ENCODE results near the gene AAK1.

Gene AAK1

GRCh38 chr2:69474688-69475087, 168.9 kb downstream of the AAK1 start:
- no peak overlapping the region for H3K27ac Mint-ChIP-seq
- peaks cover 26% of the 10 kb centered on the region for H3K4me1 Mint-ChIP-seq (ENCODE audit: low read depth)
- H3K36me3 Mint-ChIP-seq (ENCODE audit: low read depth) = peaks cover 27% of the 10 kb centered on the region
- no peak overlapping the region for H3K4me3 Mint-ChIP-seq
- H3K27me3 Mint-ChIP-seq (ENCODE audit: low read depth) = no peaks in the 10 kb centered on the region
- no peak for DNase-seq (ENCODE audit: low spot score)
- no peaks in the 10 kb centered on the region for H3K9me3 Mint-ChIP-seq

- Mint-ChIP-seq H3K27ac (no peak overlapping the region), H3K36me3 (ENCODE audit: low read depth) (peaks cover 22% of the 10 kb centered on the region), H3K4me3 (no peak overlapping the region), H3K27me3 (ENCODE audit: low read depth) (no peaks in the 10 kb centered on the region), H3K4me1 (ENCODE audit: low read depth) (peaks cover 16% of the 10 kb centered on the region), H3K9me3 (no peaks in the 10 kb centered on the region)
- no peak for DNase-seq (ENCODE audit: low spot score)
Measured at GRCh38 chr2:69471793-69472192, 171.7 kb downstream of the AAK1 start.

- DNase-seq (ENCODE audit: low spot score) = no peak
- peaks cover 9% of the 10 kb centered on the region for H3K4me1 Mint-ChIP-seq (ENCODE audit: low read depth)
- no peak overlapping the region for H3K4me3 Mint-ChIP-seq
- peaks cover 25% of the 10 kb centered on the region for H3K36me3 Mint-ChIP-seq (ENCODE audit: low read depth)
- no peaks in the 10 kb centered on the region for H3K27me3 Mint-ChIP-seq (ENCODE audit: low read depth)
- H3K9me3 Mint-ChIP-seq = no peaks in the 10 kb centered on the region
- no peak overlapping the region for H3K27ac Mint-ChIP-seq
Measured at GRCh38 chr2:69470911-69471310, 172.6 kb downstream of the AAK1 start.

GRCh38 chr2:69469784-69470183, 173.8 kb downstream of the AAK1 start:
- no peaks in the 10 kb centered on the region for H3K9me3 Mint-ChIP-seq
- H3K4me3 Mint-ChIP-seq = no peak overlapping the region
- DNase-seq (ENCODE audit: low spot score) = no peak
- peaks cover 27% of the 10 kb centered on the region for H3K36me3 Mint-ChIP-seq (ENCODE audit: low read depth)
- no peak overlapping the region for H3K27ac Mint-ChIP-seq
- H3K4me1 Mint-ChIP-seq (ENCODE audit: low read depth) = peaks cover 3% of the 10 kb centered on the region
- H3K27me3 Mint-ChIP-seq (ENCODE audit: low read depth) = no peaks in the 10 kb centered on the region

- H3K36me3 Mint-ChIP-seq (ENCODE audit: low read depth) = peaks cover 30% of the 10 kb centered on the region
- DNase-seq (ENCODE audit: low spot score) = no peak
- peaks cover 3% of the 10 kb centered on the region for H3K4me1 Mint-ChIP-seq (ENCODE audit: low read depth)
- no peaks in the 10 kb centered on the region for H3K9me3 Mint-ChIP-seq
- H3K27me3 Mint-ChIP-seq (ENCODE audit: low read depth) = no peaks in the 10 kb centered on the region
- H3K4me3 Mint-ChIP-seq = no peak overlapping the region
- H3K27ac Mint-ChIP-seq = no peak overlapping the region
Measured at GRCh38 chr2:69469375-69469774, 174.2 kb downstream of the AAK1 start.

GRCh38 chr2:69466728-69467127, 176.8 kb downstream of the AAK1 start:
- no peaks in the 10 kb centered on the region for H3K9me3 Mint-ChIP-seq
- DNase-seq (ENCODE audit: low spot score) = no peak
- no peaks in the 10 kb centered on the region for H3K27me3 Mint-ChIP-seq (ENCODE audit: low read depth)
- no peak overlapping the region for H3K4me3 Mint-ChIP-seq
- H3K27ac Mint-ChIP-seq = peak overlapping the region; percentile 7
- H3K4me1 Mint-ChIP-seq (ENCODE audit: low read depth) = peaks cover 3% of the 10 kb centered on the region
- peaks cover 42% of the 10 kb centered on the region for H3K36me3 Mint-ChIP-seq (ENCODE audit: low read depth)

GRCh38 chr2:69465513-69466456, 177.8 kb downstream of the AAK1 start:
- DNase-seq (ENCODE audit: low spot score) = no peak
- Mint-ChIP-seq H3K9me3 (no peaks in the 10 kb centered on the region), H3K36me3 (ENCODE audit: low read depth) (peaks cover 48% of the 10 kb centered on the region), H3K4me1 (ENCODE audit: low read depth) (peaks cover 3% of the 10 kb centered on the region), H3K27me3 (ENCODE audit: low read depth) (no peaks in the 10 kb centered on the region), H3K4me3 (no peak overlapping the region), H3K27ac (peak overlapping the region; percentile 7)

GRCh38 chr2:69464575-69464974, 179.0 kb downstream of the AAK1 start:
- no peak for DNase-seq (ENCODE audit: low spot score)
- no peaks in the 10 kb centered on the region for H3K27me3 Mint-ChIP-seq (ENCODE audit: low read depth)
- peaks cover 51% of the 10 kb centered on the region for H3K36me3 Mint-ChIP-seq (ENCODE audit: low read depth)
- no peak overlapping the region for H3K27ac Mint-ChIP-seq
- H3K4me3 Mint-ChIP-seq = no peak overlapping the region
- H3K4me1 Mint-ChIP-seq (ENCODE audit: low read depth) = peaks cover 3% of the 10 kb centered on the region
- no peaks in the 10 kb centered on the region for H3K9me3 Mint-ChIP-seq

- no peaks in the 10 kb centered on the region for H3K9me3 Mint-ChIP-seq
- H3K4me3 Mint-ChIP-seq = no peak overlapping the region
- DNase-seq (ENCODE audit: low spot score) = no peak
- peaks cover 50% of the 10 kb centered on the region for H3K36me3 Mint-ChIP-seq (ENCODE audit: low read depth)
- no peaks in the 10 kb centered on the region for H3K27me3 Mint-ChIP-seq (ENCODE audit: low read depth)
- H3K27ac Mint-ChIP-seq = no peak overlapping the region
- peaks cover 3% of the 10 kb centered on the region for H3K4me1 Mint-ChIP-seq (ENCODE audit: low read depth)
Measured at GRCh38 chr2:69462780-69463179, 180.8 kb downstream of the AAK1 start.

- no peak overlapping the region for H3K4me3 Mint-ChIP-seq
- H3K36me3 Mint-ChIP-seq (ENCODE audit: low read depth) = peaks cover 43% of the 10 kb centered on the region
- H3K4me1 Mint-ChIP-seq (ENCODE audit: low read depth) = no peaks in the 10 kb centered on the region
- no peaks in the 10 kb centered on the region for H3K27me3 Mint-ChIP-seq (ENCODE audit: low read depth)
- H3K27ac Mint-ChIP-seq = no peak overlapping the region
- DNase-seq (ENCODE audit: low spot score) = no peak
- no peaks in the 10 kb centered on the region for H3K9me3 Mint-ChIP-seq
Measured at GRCh38 chr2:69461404-69461803, 182.1 kb downstream of the AAK1 start.

- no peak for DNase-seq (ENCODE audit: low spot score)
- Mint-ChIP-seq H3K27me3 (ENCODE audit: low read depth) (no peaks in the 10 kb centered on the region), H3K4me3 (no peak overlapping the region), H3K9me3 (no peaks in the 10 kb centered on the region), H3K36me3 (ENCODE audit: low read depth) (peaks cover 28% of the 10 kb centered on the region), H3K4me1 (ENCODE audit: low read depth) (no peaks in the 10 kb centered on the region), H3K27ac (no peak overlapping the region)
Measured at GRCh38 chr2:69459936-69460335, 183.6 kb downstream of the AAK1 start.

GRCh38 chr2:69456950-69457445, 186.5 kb downstream of the AAK1 start:
- H3K9me3 Mint-ChIP-seq = no peaks in the 10 kb centered on the region
- H3K27ac Mint-ChIP-seq = no peak overlapping the region
- H3K4me1 Mint-ChIP-seq (ENCODE audit: low read depth) = peaks cover 12% of the 10 kb centered on the region
- no peak for DNase-seq (ENCODE audit: low spot score)
- peaks cover 14% of the 10 kb centered on the region for H3K36me3 Mint-ChIP-seq (ENCODE audit: low read depth)
- no peak overlapping the region for H3K4me3 Mint-ChIP-seq
- H3K27me3 Mint-ChIP-seq (ENCODE audit: low read depth) = no peaks in the 10 kb centered on the region

GRCh38 chr2:69456154-69456553, 187.4 kb downstream of the AAK1 start:
- H3K27me3 Mint-ChIP-seq (ENCODE audit: low read depth) = no peaks in the 10 kb centered on the region
- H3K9me3 Mint-ChIP-seq = no peaks in the 10 kb centered on the region
- no peak for DNase-seq (ENCODE audit: low spot score)
- H3K4me3 Mint-ChIP-seq = no peak overlapping the region
- peaks cover 7% of the 10 kb centered on the region for H3K36me3 Mint-ChIP-seq (ENCODE audit: low read depth)
- H3K27ac Mint-ChIP-seq = no peak overlapping the region
- H3K4me1 Mint-ChIP-seq (ENCODE audit: low read depth) = peaks cover 12% of the 10 kb centered on the region

- Mint-ChIP-seq H3K27ac (no peak overlapping the region), H3K4me3 (no peak overlapping the region), H3K4me1 (ENCODE audit: low read depth) (peaks cover 12% of the 10 kb centered on the region), H3K36me3 (ENCODE audit: low read depth) (peaks cover 3% of the 10 kb centered on the region), H3K27me3 (ENCODE audit: low read depth) (no peaks in the 10 kb centered on the region), H3K9me3 (no peaks in the 10 kb centered on the region)
- DNase-seq (ENCODE audit: low spot score) = no peak
Measured at GRCh38 chr2:69454976-69455375, 188.6 kb downstream of the AAK1 start.

Data from T-helper 2 cell treated with Interferon-gamma antibody and Interleukin-4, amounts not matched to agents 5 μg/mL and 100 μg/mL, for 36 hours (primary cell).